K562 (cell line): ENCODE data around the gene TRPM2. TPM values are rescaled to one million over a fixed set of nuclear protein-coding genes. Genes with fewer than 3 reads are reported as not detected.

Experiments used
- ATAC-seq: fragments of 200-7000 bp; cut with Tn5 transposase; 3 replicates; pipeline ENCODE4 v1.9.1; 2020; ENCODE audit warnings: moderate library complexity
- BruUV-seq: library from RNA; stranded (reverse); fragments of 400-500 nt; replicated peaks from 2 replicates; lab custom pipeline; 2021; lab: Mats Ljungman, UMichigan
- CTCF ChIA-PET: fragments of 300-600 bp; formaldehyde crosslinking; extraction: SDS; loops from one replicate; lab custom pipeline; 2021; ENCODE audit warnings: low intra/inter-chr PET ratio; lab: Yijun Ruan, JAX
- POLR2A ChIA-PET: fragments of 300-600, 350-650 bp; sonication (Branson Sonifier 250); formaldehyde crosslinking; extraction: SDS; loops from one replicate; lab custom pipeline; 2021; ENCODE audit warnings: antibody characterized with exemption, inconsistent platforms; lab: Yijun Ruan, JAX
- DNase-seq, 4 experiments: peaks; one replicate each; pipeline versions ENCODE4 v3.0.0 to v3.0.0-alpha.2; 2011 to 2018; ENCODE audit warnings: low spot score in 3 of 4, mixed read lengths in 3 of 4; ENCODE audit errors: extremely low read depth in 1 of 4
- FAIRE-seq: peaks from 2 replicates; lab custom pipeline; 2011; peaks lifted over from hg19 to GRCh38; lab: Jason Lieb, UNC
- H2AFZ ChIP-seq: 2 replicates; pipeline ENCODE4 v1.6.0; 2011; ENCODE audit warnings: low read depth, low read length, control low read depth, inconsistent platforms
- H3K27ac ChIP-seq: fragments of 200-600 bp; 3 replicates; pipeline ENCODE4 v1.8.0; 2011; ENCODE audit warnings: low read depth, mild to moderate bottlenecking, control low read depth, inconsistent platforms, low read length, moderate library complexity, mixed read lengths; ENCODE audit errors: extremely low read depth
- H3K27me3 ChIP-seq, 2 experiments: fragments of 300-600 bp in 1 of 2; 2 replicates in 1 of 2; 3 replicates in 1 of 2; pipeline versions ENCODE4 v1.6.0 to v1.8.0; 2011; ENCODE audit warnings: inconsistent platforms in 2 of 2, low read length in 2 of 2, mild to moderate bottlenecking in 1 of 2, mixed read lengths in 1 of 2, moderate library complexity in 1 of 2; ENCODE audit not compliant: control insufficient read depth in 2 of 2, insufficient read depth in 2 of 2
- H3K36me3 ChIP-seq: fragments of 300-600 bp; 3 replicates; pipeline ENCODE4 v1.8.0; 2011; ENCODE audit warnings: mild to moderate bottlenecking, low read length, inconsistent platforms; ENCODE audit not compliant: control insufficient read depth, insufficient read depth
- H3K4me1 ChIP-seq, 2 experiments: fragments of 200-600 bp in 1 of 2; replicated peaks in 1 of 2; 2 replicates in 1 of 2; 3 replicates in 1 of 2; pipeline versions ENCODE4 v1.5.1 to v1.8.0; 2011; ENCODE audit warnings: inconsistent platforms in 2 of 2, low read length in 2 of 2, mild to moderate bottlenecking in 1 of 2, mixed read lengths in 1 of 2, moderate library complexity in 1 of 2; ENCODE audit not compliant: control insufficient read depth in 2 of 2, insufficient read depth in 2 of 2
- H3K4me2 ChIP-seq: 2 replicates; pipeline ENCODE4 v1.6.1; 2011; ENCODE audit warnings: low read length, control low read depth, inconsistent platforms, mixed read lengths; ENCODE audit not compliant: insufficient read depth
- H3K4me3 ChIP-seq: fragments of 200-600 bp; sonication (generic), shearing (Covaris generic); 2 replicates; pipeline ENCODE4 v1.5.1; 2016; ENCODE audit warnings: control low read depth, inconsistent platforms
- H3K79me2 ChIP-seq: fragments of 200-600 bp; 3 replicates; pipeline ENCODE4 v1.8.0; 2011; ENCODE audit warnings: low read length, inconsistent platforms; ENCODE audit not compliant: control insufficient read depth, insufficient read depth
- H3K9ac ChIP-seq, 2 experiments: 2 replicates each; pipeline versions ENCODE4 v1.6.0 to v1.6.1; 2011; ENCODE audit warnings: low read depth in 2 of 2, low read length in 2 of 2, control low read depth in 1 of 2, inconsistent platforms in 1 of 2, mild to moderate bottlenecking in 1 of 2, mixed read lengths in 1 of 2; ENCODE audit not compliant: insufficient read depth in 1 of 2
- H3K9me1 ChIP-seq: one replicate; pipeline ENCODE4 v1.6.0; 2011; ENCODE audit warnings: inconsistent platforms, mild to moderate bottlenecking, low read length, moderate library complexity; ENCODE audit not compliant: control insufficient read depth, insufficient read depth
- H3K9me3 ChIP-seq: replicated peaks from 2 replicates; pipeline ENCODE4 v1.5.1; 2011; ENCODE audit warnings: low read depth, low read length, inconsistent platforms; ENCODE audit not compliant: control insufficient read depth, insufficient read depth
- H4K20me1 ChIP-seq: replicated peaks from 2 replicates; pipeline ENCODE4 v1.6.1; 2011; ENCODE audit warnings: low read length, inconsistent platforms, mixed read lengths; ENCODE audit not compliant: control insufficient read depth, insufficient read depth
- BCOR ChIP-seq: fragments of 450-650 bp; IDR thresholded peaks from 2 replicates; pipeline ENCODE4 v1.6.1; 2016
- ETV1 ChIP-seq: fragments of 450-650 bp; conservative IDR thresholded peaks from 2 replicates; pipeline ENCODE4 v1.6.1; 2016; ENCODE audit warnings: missing genetic modification characterization, control low read depth, low read depth, missing compliant biosample characterization
- GABPA ChIP-seq: fragments of 200-800 bp; sonication (Bioruptor generic); conservative IDR thresholded peaks from 2 replicates; pipeline ENCODE4 v1.6.1; 2016; ENCODE audit warnings: low read depth, missing genetic modification characterization, missing compliant biosample characterization
- HLTF ChIP-seq: fragments of 450-650 bp; IDR thresholded peaks from 2 replicates; pipeline ENCODE4 v1.6.1; 2016
- NFIC ChIP-seq: fragments of 450-650 bp; IDR thresholded peaks from 2 replicates; pipeline ENCODE4 v1.6.1; 2017; ENCODE audit warnings: mild to moderate bottlenecking, inconsistent platforms
- RAD21 ChIP-seq, 2 experiments: fragments of 250-450 bp in 1 of 2; fragments of 450-650 bp in 1 of 2; sonication (Bioruptor Pico) in 1 of 2; formaldehyde crosslinking in 1 of 2; IDR thresholded peaks in 1 of 2; conservative IDR thresholded peaks in 1 of 2; 2 replicates each; pipeline versions ENCODE4 v1.4.0 to v1.8.0; 2020 to 2022; ENCODE audit warnings: mild to moderate bottlenecking in 2 of 2, moderate library complexity in 1 of 2
- RCOR1 ChIP-seq, 2 experiments: IDR thresholded peaks; 2 replicates each; pipeline ENCODE4 v1.6.1; 2012; ENCODE audit warnings: low read depth in 2 of 2, low read length in 2 of 2, borderline replicate concordance in 1 of 2, improper control_type of control experiment in 1 of 2
- SMARCA5 ChIP-seq: fragments of 450-650 bp; IDR thresholded peaks from 2 replicates; pipeline ENCODE4 v1.6.1; 2016
- SMC3 ChIP-seq: conservative IDR thresholded peaks from 2 replicates; pipeline ENCODE4 v1.6.1; 2011; ENCODE audit warnings: low read depth, low read length, improper control_type of control experiment; ENCODE audit not compliant: insufficient read depth
- TCFL5 ChIP-seq: fragments of 250-450 bp; sonication (Bioruptor Pico); conservative IDR thresholded peaks from 2 replicates; pipeline ENCODE4 v1.6.1; 2021; ENCODE audit warnings: mild to moderate bottlenecking, moderate library complexity, matching md5 sums
- WGBS: fragments of 100-300 bp; shearing (Covaris generic); methylation state at CpG from one replicate; pipeline ENCODE4 v1.1.6; 2016; ENCODE audit warnings: low coverage, mixed read lengths; ENCODE audit not compliant: insufficient coverage; ENCODE audit errors: missing lambda C conversion rate; 5-methylcytosine and 5-hydroxymethylcytosine counted together
- in situ Hi-C: fragments of 300-500 bp; cut with MboI; formaldehyde crosslinking; loops from 4 replicates; pipeline ENCODE4 v1.15.0; 2018; ENCODE audit warnings: inconsistent platforms, mixed read lengths
- intact Hi-C: fragments of 100-400 bp; cut with micrococcal nuclease; formaldehyde crosslinking; loops from 2 replicates; pipeline ENCODE4 v1.14.2; 2022
- polyA plus RNA-seq, 8 experiments: library from polyadenylated mRNA; depleted of rRNA in 4 of 8; stranded (reverse) in 5 of 8; unstranded in 3 of 8; fragments of >200 nt; fragmentation: Nextera tagmentation in 2 of 8; fragmentation: Illumina TruSeq in 1 of 8; extraction: Ambion mirVana in 2 of 8; extraction: Trizol in 1 of 8; gene quantifications; 2 replicates each; pipeline versions ENCODE4 v1.2.1 to v1.2.3, GENCODE V29; 2011 to 2014; ENCODE audit warnings: inconsistent platforms in 1 of 8, missing spikeins in 1 of 8
- total RNA-seq, 7 experiments: library from RNA; depleted of rRNA in 6 of 7; stranded (reverse); fragments of >200 nt in 6 of 7; fragmentation: Illumina TruSeq in 2 of 7; extraction: Trizol in 2 of 7; gene quantifications; 2 replicates each; pipeline versions ENCODE4 v1.2.1 to v1.2.3, GENCODE V29; 2011 to 2021; ENCODE audit warnings: low replicate concordance in 1 of 7
- TF ChIP-seq, protein P1 (sequence below), 3 experiments: IDR thresholded peaks in 2 of 3; conservative IDR thresholded peaks in 1 of 3; 2 replicates each; pipeline ENCODE4 v1.5.1; 2011 to 2012; ENCODE audit warnings: low read length in 3 of 3, mild to moderate bottlenecking in 3 of 3, control low read depth in 2 of 3, improper control_type of control experiment in 1 of 3, inconsistent platforms in 1 of 3, low read depth in 1 of 3, mixed read lengths in 1 of 3, moderate library complexity in 1 of 3; ENCODE audit not compliant: insufficient read depth in 2 of 3
- TF ChIP-seq, protein P2 (sequence below): sonication (generic); formaldehyde crosslinking; IDR thresholded peaks from 2 replicates; pipeline ENCODE4 v1.8.0; 2022; ENCODE audit warnings: mild to moderate bottlenecking, missing genetic modification reagents

The TRPM2 gene
- total and polyA plus RNA-seq, 9 of the 15 experiments (the other 6 are each of a cell fraction or from before 2014, with no cell fraction given), result 0.33 to 2.1 (median 0.98) TPM; not detected in 2

DNA sequence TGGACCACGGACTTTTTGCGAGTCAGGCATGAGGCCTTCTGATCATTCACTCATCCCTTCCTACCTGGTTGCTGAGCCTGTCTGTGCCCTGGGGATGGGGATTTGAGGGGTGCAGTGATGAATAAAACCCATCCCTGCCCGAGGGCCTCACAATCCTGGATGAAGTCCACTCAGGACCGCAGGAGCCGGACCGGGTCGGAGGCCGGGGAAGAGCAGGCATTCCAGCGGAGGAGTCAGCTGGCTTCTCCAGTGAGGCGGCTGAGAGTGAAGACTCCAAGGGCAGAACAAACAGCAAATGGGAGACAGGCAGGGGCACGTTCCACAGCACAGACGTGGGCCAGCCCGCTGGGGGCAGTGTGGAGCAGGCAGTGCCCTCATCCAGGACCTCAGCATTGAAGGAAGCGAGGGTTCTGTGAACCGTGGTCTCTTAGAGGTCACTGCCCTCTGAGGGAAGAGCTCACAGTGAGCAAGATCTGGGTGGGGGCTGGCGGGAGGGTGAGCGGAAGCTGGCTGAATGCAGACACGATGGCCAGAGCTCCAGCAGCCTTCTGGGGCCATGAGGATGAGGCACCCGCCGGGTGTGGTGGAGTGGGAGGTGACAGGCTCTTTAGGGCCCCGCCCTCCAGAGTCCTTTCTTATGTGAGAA is 91.0 kb downstream of the TRPM2 start:
- Histone ChIP-seq H3K27me3 (peaks cover 33 to 83% of the 10 kb centered on the region in 2 experiments), H3K36me3 (no peaks in the 10 kb centered on the region), H2AFZ (no peak overlapping the region), H4K20me1 (no peaks in the 10 kb centered on the region; the same call in 1 of the 2 replicates), H3K4me2 (no peak overlapping the region), H3K4me3 (no peak overlapping the region), H3K4me1 (peaks cover 0 to 22% of the 10 kb centered on the region in 2 experiments; a peak in 1 of 5 replicates), H3K9ac (no peak overlapping the region), H3K9me3 (no peaks in the 10 kb centered on the region; the same call in 1 of the 2 replicates), H3K9me1 (no peaks in the 10 kb centered on the region), H3K79me2 (no peaks in the 10 kb centered on the region), H3K27ac (no peak overlapping the region)
- ChIA-PET POLR2A (interaction anchor here (0.6 to 0.7 kb wide), 2 partner anchors 29 to 51 kb away, joined by 3 to 4 read pairs; no protein-coding TSS in a partner anchor), CTCF (no interaction called here)
- ATAC-seq, result peak; percentile 85
- TF ChIP-seq BCOR (peak; percentile 60; the same call in 1 of the 2 replicates), ETV1 (tag) (peak; percentile 27; the same call in 1 of the 2 replicates), SMC3 (0 out of 2 replicates have a peak, but pooled peaks have one; percentile 26), GABPA (tag) (peak; percentile 49), NFIC (no peak), HLTF (peak; percentile 94), TCFL5 (CRISPR knock-in tag) (no peak), RCOR1 (IDR thresholded peaks at IDR 0.05; ENCODE audit: borderline replicate concordance in 1 of 2, low read depth in 2 of 2, low read length in 2 of 2) (peak in 1 of 2 experiments; percentile 55; a peak in 1 of 4 replicates), SMARCA5 (peak; percentile 91; the same call in 1 of the 2 replicates), RAD21 (CRISPR knock-in tag; conservative IDR thresholded peaks at IDR 0.05 in 1 of 2, IDR thresholded peaks at IDR 0.05 in 1 of 2) (peak in 1 of 2 experiments; percentile 16; a peak in 1 of 4 replicates)
- TF ChIP-seq, protein P1, sequence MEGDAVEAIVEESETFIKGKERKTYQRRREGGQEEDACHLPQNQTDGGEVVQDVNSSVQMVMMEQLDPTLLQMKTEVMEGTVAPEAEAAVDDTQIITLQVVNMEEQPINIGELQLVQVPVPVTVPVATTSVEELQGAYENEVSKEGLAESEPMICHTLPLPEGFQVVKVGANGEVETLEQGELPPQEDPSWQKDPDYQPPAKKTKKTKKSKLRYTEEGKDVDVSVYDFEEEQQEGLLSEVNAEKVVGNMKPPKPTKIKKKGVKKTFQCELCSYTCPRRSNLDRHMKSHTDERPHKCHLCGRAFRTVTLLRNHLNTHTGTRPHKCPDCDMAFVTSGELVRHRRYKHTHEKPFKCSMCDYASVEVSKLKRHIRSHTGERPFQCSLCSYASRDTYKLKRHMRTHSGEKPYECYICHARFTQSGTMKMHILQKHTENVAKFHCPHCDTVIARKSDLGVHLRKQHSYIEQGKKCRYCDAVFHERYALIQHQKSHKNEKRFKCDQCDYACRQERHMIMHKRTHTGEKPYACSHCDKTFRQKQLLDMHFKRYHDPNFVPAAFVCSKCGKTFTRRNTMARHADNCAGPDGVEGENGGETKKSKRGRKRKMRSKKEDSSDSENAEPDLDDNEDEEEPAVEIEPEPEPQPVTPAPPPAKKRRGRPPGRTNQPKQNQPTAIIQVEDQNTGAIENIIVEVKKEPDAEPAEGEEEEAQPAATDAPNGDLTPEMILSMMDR (IDR thresholded peaks at IDR 0.05 in 2 of 3, conservative IDR thresholded peaks at IDR 0.05 in 1 of 3; ENCODE audit: insufficient read depth in 2 of 3, low read depth in 1 of 3, low read length in 3 of 3), result peak; percentile 54 to 69 (median 58); a peak in 5 of 6 replicates
- TF ChIP-seq, protein P2, sequence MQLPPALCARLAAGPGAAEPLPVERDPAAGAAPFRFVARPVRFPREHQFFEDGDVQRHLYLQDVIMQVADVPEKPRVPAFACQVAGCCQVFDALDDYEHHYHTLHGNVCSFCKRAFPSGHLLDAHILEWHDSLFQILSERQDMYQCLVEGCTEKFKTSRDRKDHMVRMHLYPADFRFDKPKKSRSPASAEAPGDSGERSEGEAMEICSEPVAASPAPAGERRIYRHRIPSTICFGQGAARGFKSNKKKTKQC (CRISPR knock-in tag), result no peak
- DNase-seq, result peak; percentile 28 to 53 (median 44)
- BruUV-seq, result no TSS peak
- intact Hi-C loops, result no loop called here
- FAIRE-seq, result peak; percentile 63
- WGBS, result 20% methylated on average over 21 of the region's 21 CpGs
- in situ Hi-C loops, result no loop called here
